HG02981 (cell line): Measurements from ENCODE around the gene HECW1.
"Not testable (repeated sequence)": the region's sequence is repeated elsewhere in the genome, so short reads cannot be mapped to it uniquely, and the experiment has no call there.

Source experiments
- ATAC-seq: cut with Tn5 transposase; IDR thresholded peaks from one replicate; pipeline ENCODE4 v1.9.1; 2021; ENCODE audit warnings: mild to moderate bottlenecking, moderate library complexity; ENCODE audit not compliant: unreplicated experiment

The HECW1 gene

DNA sequence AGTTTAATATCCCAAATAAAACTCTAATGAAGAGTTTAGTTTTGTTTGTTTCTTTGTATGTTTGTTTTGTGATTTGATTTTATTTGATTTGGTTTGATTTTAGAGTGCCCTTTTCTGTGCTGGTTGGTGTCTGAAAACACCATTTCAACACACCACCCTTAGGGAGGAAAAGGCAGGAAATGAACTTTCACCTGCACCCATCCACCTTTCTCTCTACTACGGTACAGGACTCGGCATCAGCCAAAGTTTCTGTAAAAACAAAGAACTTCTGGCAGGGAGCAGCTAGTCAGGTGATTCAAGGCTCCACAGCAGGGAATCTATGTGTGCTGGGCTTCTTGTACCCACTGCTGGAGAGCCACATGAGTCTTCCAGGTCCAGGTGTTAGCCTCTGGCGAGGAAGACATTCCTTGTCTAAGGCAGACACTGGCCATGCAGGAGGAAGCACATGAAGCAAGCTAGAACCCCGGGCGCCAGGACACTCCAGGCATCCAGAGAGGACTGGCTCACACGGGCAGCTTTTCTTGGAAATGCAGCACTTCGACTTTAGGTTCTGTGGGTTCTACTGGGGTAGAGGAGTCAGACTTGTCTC, 448.4 kb downstream of the HECW1 start:
- ATAC-seq, result no peak

DNA sequence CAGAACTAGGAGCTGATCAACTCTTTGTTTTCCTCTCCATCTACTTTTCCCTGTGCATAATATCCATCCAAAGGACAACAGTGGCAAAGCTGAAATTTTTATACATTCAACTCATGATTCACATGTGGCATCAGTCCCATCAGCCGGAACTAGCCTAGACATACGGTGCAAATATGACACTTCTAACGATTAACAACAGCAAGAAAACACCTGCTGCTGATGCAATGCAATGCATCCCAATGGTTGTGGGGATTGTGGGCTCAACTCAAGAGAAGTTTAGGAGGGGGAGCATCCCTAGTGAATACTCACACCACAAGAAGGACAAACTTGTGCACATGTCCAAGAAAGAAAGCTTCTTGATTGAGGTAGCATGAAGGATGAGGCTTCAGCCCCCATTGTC, 449.9 kb downstream of the HECW1 start:
- ATAC-seq, result no peak

GRCh38 chr7:43565786-43566185, 453.3 kb downstream of the HECW1 start:
- ATAC-seq, result no peak

GRCh38 chr7:43568529-43568928, 456.1 kb downstream of the HECW1 start:
- no peak for ATAC-seq

DNA sequence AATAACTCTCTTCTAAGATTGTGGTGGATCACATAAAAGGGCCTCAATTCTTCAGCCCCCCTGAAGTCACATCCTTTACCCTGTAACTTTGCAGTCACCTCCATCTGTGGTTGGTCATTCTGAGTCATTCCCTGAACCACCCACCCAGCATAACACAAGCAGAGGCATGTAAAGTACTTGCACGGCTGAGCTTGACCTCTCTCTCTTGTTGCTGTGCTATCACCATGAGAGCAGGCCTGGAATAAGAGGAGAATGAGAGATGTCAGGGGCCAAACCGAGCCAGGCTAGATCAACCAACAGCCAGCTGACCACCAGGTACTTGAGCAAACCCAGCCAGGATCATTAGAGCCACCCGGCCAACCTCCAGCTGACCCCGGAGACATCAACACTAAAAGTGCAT, 457.0 kb downstream of the HECW1 start:
- ATAC-seq, result peak; percentile 64

DNA sequence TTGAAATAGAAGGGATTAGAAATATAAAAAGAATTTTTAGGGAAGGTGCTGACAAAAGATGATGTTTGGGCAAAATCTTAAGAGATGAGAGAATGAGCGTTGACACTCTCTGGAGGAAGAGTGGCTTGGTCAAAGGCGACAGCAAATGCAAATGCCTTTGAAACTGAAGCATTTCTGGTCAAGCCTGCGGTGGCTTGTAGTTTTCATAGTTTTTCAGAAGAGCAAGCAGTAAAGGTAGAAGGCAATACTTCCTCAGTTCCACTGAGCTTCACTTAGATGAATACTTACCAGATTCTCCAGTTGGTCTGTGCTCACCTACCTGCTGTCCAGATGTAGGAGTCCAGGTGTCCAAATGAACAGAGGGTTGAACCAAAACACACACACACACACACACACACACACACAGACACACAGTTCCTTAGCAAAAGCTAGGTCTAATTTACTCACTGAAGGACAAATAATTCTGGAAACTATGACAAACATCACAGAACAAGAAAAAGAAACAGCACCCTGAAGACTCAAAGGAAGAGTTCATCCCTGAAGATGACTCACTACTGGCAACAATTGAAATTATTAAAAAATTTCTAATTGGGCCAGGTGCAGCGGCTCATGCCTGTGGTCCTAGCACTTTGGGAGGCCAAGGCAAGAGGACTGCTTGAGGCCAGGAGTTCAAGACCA, 458.4 kb downstream of the HECW1 start:
- ATAC-seq, result peak; percentile 54

DNA sequence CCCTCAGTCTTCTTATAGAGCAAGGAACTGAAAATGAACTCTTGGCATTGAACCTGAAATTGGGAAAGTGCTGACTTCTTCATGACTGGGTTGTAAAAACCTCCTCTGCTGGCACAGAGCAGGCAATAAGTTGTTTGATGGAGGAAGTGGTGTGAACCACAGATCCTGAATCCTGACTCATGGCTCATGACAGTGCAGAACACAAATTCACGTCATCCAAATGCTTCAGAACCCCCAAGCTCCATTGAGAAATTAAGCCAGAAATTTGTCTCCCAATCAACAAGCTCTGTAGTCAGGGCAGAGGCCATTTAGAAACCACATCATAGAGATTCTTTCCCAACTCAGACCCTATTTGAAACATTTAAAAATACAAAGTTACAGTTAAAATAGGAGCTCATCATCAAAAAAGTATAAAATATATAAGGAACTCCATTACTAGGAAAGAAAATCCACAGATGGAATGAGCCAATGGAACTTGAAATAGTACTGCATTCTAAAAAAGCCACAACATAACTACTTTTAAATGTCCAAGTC, 460.1 kb downstream of the HECW1 start:
- ATAC-seq, result peak; percentile 66

DNA sequence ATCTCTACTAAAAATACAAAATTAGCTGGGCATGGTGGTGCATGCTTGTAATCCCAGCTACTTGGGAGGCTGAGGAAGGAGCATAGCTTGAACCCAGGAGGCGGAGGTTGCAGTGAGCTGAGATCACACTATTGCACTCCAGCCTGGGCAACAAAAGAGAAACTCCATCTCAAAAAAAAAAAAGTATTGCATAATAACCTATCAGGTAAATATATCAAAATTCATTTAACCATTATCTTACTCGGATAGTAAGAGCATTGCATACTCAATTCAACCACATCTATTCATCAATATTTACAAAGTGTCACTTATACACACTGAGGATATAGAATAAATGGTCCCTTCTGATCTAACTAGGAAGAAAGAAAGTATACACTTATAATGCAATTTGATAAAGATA, 461.4 kb downstream of the HECW1 start:
- not testable (repeated sequence) for ATAC-seq

DNA sequence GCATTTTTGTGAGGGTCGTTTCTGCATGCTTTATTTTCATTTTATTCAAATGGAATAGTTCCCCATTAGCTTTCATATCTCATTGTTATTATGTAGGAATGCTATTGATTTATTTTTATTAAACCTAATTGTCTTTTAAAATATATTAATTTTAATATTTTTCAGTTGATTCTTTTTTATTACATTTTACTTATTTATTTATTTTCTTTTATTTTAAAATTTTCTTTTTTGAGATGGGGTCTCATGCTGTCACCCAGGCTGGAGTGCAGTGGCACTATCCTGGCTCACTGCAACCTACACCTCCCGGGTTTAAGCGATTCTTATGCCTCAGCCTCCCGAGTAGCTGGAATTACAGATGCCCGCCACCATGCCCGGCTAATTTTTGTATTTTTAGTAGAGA, 463.1 kb downstream of the HECW1 start:
- ATAC-seq, result no peak

GRCh38 chr7:43576241-43576640, 463.8 kb downstream of the HECW1 start:
- ATAC-seq, result no peak

GRCh38 chr7:43577485-43577951, 465.1 kb downstream of the HECW1 start:
- no peak for ATAC-seq

GRCh38 chr7:43582503-43583423, 470.3 kb downstream of the HECW1 start, which contains the start of gene STK17A:
Gene STK17A (plus strand): TSS chr7:43583108. CDS start chr7:43583244, 136 bp downstream.
- ATAC-seq, result peak; percentile 65

DNA sequence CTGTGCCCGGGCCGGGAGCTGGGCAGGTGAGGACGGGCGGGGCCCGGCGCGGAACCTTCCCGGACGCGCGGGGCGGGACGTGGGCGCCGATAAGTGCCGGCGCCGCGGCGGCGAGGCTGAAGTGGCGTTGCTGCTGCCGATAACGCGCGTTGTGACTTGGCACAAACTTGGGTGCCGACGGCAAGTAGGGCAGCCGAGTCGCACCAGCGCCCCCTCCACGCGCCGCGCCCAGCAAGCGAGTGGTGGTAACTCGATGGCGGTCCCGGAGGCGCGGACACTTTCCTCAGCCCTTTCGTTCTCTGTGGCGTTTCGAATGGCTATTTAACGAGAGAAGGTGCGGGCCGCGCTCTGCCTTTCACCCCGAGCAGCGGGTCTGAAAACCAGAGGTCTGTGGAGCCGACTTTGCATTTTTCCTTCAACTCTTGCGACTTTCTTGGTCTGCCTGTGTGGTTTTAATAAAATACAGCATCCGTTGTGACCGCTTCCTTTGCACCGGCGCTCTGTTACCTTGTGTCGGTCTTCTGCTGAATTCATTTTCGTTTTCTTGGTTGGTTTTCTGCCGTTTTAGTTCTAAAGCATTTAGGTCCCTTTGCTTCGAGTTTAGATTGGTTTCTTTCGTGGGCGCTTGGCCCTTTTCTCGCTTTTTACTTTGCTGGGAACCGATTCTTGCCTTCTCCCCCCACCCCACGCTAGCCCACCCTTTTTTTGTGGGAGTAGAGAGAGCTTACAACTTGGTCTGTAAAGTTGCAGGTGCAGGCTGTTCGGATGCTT, 471.2 kb downstream of the HECW1 start:
- ATAC-seq, result peak; percentile 19

GRCh38 chr7:43584195-43584586, 471.7 kb downstream of the HECW1 start:
- ATAC-seq, result no peak

GRCh38 chr7:43584733-43585132, 472.3 kb downstream of the HECW1 start:
- not testable (repeated sequence) for ATAC-seq

- no peak for ATAC-seq
Observed at GRCh38 chr7:43585562-43585961, 473.1 kb downstream of the HECW1 start.

DNA sequence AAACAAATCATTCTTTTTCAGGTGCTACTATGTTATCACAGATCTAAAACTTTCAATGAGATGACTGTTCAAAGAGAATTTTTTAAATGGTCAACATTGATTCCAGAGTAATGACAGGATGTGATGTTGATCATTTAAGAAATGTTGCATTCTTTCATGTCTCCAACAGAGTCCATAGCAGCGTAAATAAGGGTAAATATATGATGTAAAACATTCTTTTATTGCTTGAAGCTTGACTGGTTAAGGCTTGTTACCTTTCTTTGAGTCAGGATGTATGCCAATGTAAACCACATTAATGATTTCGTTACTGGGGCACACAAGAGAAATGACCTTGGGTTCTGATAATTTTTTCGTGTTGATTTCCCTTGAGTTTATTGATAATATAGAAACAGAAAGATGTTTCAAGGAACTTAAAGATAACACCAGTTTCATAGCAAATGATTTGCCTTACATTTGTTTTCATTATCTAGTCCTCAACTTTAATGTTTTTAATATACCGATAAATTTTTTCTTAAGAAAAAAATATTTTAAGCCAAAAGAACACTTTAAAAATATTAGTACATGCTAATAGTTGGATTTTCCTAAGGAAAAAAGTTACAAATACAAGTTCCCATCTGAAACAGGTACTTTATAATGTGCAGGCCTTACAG, 473.9 kb downstream of the HECW1 start:
- ATAC-seq, result no peak

DNA sequence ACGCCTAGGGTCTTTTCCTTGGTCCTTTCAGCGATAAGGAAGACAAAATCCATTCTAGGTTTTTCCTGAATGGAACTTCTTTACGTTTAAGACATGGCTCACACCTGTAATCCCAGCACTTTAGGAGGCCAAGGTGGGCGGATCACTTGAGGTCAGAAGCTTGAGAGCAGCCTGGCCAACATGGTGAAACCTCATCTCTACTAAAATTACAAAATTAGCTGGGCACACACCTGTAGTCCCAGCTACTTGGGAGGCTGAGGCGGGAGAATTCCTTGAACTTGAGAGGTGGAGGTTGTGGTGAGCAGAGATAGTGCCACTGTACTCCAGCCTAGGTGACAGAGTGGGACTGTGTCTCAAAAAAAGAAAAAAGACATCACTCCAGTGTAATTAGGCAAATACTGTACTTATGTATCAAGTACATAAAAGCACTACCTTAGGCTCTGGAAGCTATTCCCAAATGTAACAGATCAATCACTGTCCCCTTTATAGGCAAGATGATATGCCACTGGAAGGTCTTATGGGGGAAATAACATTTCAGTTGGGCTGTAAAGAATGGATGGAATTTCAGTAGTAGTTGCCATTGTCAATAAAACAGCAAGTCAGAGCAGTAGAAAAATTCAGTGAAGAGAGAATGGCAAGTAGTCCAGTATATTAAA, 476.2 kb downstream of the HECW1 start:
- no peak for ATAC-seq

DNA sequence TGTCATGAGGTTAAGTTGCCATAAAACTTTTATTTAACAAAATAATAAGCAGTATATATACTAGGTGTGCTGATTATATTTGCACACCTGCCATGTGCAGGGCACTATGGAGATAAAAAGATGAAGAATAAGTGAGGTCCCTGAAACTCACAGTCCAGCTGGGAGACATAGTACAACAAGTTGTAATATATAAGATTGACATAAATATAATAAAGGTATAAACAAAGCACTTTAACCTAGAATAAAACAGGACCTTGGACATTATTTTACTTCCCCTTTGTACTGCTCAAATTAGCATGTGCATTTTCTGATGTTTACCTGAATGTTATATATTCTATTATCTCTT, 476.7 kb downstream of the HECW1 start:
- no peak for ATAC-seq

DNA sequence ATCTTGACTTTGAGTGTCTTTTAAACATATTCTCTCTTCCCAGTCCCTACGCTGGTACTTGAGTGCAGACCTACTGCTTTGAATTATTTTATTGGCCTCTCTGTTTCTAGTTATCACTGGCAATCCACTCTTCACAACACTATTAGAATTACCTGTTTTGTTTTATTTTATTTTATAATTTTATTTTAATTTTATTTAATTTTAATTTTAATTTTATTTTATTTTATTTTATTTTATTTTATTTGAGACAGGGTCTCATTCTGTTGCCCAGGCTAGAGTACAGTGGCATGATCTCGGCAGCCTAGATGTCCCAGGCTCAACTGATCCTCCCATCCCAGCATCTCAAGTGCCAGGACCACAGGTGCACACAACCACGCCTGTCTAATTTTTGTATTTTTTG, 477.3 kb downstream of the HECW1 start:
- no peak for ATAC-seq
